GM12864 (cell line): ENCODE results near the gene PGA5.

ENCODE experiments used
- DNase-seq: peaks from one replicate; pipeline ENCODE4 v3.0.0-alpha.2; 2011; ENCODE audit warnings: low read depth
- H3K4me3 ChIP-seq: 2 replicates; pipeline ENCODE4 v1.5.1; 2011; ENCODE audit warnings: mild to moderate bottlenecking, low read depth, low read length, control low read depth
- TF ChIP-seq, protein P1 (sequence below): IDR thresholded peaks from 2 replicates; pipeline ENCODE4 v1.5.1; 2011; ENCODE audit warnings: low read depth, mild to moderate bottlenecking, moderate library complexity, low read length, control low read depth, inconsistent platforms; ENCODE audit errors: missing control alignments

The PGA5 gene

DNA sequence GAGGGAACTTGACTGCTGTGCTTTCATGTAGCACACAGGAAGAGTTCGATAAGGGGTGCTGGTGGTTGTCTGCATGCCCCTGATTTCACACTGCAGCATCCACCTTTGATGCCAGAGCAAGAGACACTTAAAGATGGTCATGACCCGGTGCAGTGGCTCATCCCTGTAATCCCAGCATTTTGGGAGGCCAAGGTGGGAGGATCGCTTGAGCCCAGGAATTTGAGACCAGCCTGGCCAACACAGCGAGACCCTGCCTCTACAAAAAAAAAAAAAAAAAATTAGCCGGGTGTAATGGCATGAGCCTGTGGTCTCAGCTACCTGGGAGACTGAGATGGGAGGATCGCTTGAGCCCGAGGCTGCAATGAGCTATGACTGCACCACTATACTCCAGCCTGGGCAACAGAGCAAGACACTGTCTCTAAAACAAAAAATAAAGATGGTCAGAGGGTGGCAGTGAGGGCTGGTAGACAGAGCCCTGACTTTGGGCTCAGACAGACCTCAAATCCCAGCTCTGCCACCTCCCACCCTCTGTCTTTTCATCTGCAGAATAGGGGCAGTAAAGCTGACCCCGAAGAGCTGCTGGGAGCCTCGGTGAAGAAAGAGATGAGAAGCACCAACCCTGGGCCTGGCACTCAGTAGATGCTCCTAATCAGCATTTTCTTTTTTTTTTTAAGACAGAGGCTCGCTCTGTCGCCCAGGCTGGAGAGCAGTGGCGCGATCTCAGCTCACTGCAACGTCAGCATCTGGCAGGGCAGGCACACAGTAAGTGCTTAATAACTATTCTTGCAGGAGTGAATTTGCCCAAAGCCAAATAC lies 36.4 kb downstream of the PGA5 start:
- TF ChIP-seq, protein P1, sequence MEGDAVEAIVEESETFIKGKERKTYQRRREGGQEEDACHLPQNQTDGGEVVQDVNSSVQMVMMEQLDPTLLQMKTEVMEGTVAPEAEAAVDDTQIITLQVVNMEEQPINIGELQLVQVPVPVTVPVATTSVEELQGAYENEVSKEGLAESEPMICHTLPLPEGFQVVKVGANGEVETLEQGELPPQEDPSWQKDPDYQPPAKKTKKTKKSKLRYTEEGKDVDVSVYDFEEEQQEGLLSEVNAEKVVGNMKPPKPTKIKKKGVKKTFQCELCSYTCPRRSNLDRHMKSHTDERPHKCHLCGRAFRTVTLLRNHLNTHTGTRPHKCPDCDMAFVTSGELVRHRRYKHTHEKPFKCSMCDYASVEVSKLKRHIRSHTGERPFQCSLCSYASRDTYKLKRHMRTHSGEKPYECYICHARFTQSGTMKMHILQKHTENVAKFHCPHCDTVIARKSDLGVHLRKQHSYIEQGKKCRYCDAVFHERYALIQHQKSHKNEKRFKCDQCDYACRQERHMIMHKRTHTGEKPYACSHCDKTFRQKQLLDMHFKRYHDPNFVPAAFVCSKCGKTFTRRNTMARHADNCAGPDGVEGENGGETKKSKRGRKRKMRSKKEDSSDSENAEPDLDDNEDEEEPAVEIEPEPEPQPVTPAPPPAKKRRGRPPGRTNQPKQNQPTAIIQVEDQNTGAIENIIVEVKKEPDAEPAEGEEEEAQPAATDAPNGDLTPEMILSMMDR: no peak
- H3K4me3 ChIP-seq: no peak overlapping the region
- no peak for DNase-seq

DNA sequence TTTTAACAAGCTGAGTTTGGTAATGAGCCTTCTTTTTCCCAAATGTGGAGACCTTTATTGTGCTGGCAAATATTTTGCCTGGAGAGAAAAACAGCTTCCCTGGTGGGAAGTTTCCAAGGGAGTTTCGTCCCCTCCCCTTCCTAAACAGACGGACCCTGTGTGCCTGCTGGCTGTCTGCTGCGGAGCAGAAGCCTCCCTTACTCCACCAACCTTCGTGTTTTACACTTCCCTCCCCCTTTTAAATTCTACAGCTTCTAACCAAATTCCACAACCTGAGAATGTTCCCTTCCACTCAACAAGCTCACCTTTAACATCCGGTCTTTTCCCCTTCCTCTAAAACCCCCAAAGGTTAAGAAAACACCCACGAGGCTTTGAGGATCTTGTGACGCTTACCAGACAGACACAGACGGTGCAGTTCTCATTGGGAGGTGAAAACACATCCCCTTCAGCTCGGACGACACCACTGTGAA lies 37.1 kb downstream of the PGA5 start:
- no peak overlapping the region for H3K4me3 ChIP-seq
- TF ChIP-seq, protein P1: no peak
- no peak for DNase-seq

DNA sequence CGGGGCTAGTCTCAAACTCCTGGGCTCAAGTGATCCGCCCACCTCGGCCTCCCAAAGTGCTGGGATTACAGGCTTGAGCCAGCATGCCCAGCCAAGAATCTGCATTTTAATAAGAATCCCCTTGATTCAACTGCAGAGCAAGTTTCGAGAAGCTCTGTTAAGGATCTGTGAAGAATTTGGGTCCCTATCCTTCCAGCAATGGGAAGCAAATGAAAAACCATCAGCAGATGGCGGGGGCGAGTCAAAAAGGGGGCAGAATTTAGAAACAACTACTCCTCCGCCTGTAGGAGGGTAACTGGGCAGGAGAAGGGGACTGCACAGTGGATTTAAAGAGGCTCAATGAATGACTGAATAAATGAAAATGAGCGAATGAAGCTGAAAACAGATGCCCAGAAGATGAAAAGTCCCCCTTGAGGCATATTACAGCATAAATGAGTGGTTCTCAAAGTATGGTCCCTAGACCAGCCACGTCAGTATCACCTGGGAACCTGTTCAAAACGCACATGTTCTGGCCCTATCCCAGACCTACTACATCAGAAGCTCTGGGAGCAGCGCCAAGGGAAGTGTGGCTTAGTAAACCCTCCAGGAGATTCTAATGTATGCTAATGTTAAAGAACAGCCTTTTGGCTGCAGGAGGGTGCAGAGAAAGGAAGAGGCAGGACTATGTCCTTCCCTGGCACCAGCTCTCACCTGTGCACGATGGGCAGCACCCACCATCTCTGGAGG lies 39.1 kb downstream of the PGA5 start:
- H3K4me3 ChIP-seq: no peak overlapping the region
- TF ChIP-seq, protein P1: no peak
- no peak for DNase-seq

DNA sequence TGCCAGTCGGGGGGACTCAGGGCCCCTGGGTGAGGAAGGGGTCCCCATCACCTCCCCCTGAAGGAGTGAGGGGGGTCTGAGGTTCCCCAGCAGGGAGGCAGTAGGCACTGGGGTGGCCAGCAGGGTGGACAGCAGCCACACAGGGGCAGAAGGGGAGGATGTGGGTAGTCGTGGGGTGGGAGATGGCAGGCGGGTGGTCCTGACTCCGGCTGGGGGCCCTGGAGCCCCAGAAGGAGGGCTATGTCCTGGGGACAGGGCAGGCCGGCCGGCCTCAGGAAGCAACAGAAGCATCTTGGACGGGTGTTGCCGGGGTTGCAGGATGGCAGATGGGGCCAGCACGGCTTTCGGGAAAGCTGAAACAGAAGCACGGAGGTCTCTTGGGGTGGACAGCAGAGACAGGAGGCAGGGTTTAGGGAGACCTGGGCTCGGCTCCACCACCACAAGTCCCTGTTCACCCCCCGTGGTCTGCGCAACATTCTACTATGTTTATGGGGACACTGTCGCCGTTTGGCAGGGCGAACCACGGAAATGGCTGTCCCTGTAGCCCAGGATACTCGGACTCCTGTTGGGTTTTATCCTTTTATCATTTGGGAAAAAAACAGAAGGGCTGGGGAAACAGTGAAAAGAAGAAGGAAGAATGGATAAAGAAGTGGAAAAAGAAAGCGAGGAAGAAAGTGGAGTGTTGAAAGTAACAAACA lies 40.1 kb downstream of the PGA5 start:
- no peak for DNase-seq
- TF ChIP-seq, protein P1: no peak
- H3K4me3 ChIP-seq: no peak overlapping the region

DNA sequence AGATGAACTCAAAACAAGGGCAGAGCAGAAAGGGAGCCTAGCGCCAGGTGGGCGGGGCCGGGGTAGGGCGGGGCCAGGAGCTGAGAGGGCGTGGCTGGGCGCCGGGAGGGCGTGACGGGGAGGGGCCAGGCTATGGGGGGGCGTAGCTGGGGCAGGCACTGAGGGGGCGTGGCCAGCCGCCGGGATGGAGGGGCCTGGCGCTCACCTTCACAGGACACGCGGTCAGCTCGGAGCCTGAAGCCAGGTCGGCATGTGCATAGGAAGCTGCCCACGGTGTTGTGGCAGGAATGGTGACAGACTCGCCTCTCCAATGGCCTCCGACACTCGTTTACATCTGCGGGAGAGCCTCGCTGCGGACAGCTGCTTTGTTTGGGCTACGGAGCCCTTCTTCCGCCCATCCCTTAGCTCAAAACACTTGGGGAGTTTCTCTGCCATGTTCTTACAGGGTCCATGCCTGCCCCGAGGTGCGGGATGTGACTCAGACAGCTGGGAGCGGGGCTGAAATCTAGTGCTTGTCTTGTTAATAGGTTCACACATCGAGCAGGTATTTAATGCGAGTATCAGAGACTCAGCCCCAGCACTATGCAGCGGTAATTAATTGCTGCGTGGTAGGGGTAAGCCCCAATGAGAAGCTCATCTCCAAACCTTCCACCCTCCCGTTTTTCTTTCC lies 40.7 kb downstream of the PGA5 start:
- no peak for DNase-seq
- H3K4me3 ChIP-seq: no peak overlapping the region
- TF ChIP-seq, protein P1: no peak

DNA sequence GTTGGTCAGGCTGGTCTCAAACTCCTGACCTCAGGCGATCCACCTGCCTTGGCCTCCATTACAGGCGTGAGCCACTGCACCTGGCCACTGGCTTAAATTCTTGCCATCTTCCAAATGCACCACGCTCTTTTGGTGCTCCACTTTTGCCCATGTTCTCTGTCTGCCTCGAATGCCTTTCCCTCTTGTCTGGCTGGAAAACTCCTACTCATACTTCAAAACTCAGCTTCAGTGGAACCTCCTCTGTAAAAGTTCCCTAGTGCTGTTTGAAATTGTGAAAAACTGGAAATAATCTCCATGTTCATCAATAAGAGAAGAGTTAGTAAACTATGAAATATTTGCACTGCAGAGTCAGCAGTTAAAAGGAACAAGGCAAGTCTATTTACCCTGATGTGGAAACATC lies 42.6 kb downstream of the PGA5 start:
- TF ChIP-seq, protein P1: no peak
- DNase-seq: no peak
- no peak overlapping the region for H3K4me3 ChIP-seq
